ENCODE data around the gene SGK1.

SGK1 gene

DNA sequence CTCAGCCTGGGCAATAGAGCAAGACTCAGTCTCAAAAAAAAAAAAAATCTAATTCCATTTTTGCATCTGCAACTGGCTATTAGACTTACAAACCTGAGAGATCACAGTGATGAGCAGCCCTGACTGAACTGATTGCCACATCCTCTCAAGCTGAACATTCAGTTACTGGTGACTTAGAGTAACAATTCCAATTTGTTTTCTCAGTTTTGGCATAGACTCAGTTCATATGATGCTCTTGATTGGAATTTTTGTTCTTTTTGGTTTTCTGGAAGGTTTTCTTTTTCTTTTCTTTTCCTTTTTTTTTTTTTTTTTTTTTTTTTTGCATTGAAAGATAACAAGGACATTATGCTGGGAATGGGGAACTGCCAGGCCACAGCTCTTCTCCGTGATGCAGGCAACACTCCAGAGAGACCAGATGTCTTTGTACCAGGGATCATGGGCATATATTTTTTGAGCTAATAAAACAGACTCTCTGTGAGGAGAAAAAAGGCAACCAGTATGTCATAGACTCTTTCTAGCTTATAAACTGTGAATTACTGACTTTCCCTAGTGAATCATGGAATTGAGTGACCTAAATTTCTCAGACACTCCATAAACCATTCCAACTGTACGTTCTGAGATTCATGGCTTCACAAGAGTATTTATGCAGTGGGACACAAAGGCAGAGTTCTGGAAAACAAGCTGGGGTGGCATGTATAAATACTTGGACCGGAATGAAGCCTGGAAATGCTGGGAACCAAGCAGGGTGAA lies 179.5 kb downstream of the SGK1 start:
- no peak overlapping the region for H3K4me3 ChIP-seq (ENCODE audit: low read length)
- no peaks in the 10 kb centered on the region for H3K9me2 ChIP-seq (replicated peaks; ENCODE audit: control insufficient read depth, low read length)
- no peak overlapping the region for H3K27ac ChIP-seq (ENCODE audit: low read depth, low read length)
- H3K9me3 ChIP-seq (ENCODE audit: control insufficient read depth, insufficient read depth, low read length) = no peaks in the 10 kb centered on the region
- TF ChIP-seq, protein P1, sequence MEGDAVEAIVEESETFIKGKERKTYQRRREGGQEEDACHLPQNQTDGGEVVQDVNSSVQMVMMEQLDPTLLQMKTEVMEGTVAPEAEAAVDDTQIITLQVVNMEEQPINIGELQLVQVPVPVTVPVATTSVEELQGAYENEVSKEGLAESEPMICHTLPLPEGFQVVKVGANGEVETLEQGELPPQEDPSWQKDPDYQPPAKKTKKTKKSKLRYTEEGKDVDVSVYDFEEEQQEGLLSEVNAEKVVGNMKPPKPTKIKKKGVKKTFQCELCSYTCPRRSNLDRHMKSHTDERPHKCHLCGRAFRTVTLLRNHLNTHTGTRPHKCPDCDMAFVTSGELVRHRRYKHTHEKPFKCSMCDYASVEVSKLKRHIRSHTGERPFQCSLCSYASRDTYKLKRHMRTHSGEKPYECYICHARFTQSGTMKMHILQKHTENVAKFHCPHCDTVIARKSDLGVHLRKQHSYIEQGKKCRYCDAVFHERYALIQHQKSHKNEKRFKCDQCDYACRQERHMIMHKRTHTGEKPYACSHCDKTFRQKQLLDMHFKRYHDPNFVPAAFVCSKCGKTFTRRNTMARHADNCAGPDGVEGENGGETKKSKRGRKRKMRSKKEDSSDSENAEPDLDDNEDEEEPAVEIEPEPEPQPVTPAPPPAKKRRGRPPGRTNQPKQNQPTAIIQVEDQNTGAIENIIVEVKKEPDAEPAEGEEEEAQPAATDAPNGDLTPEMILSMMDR (IDR thresholded peaks at IDR 0.05; ENCODE audit: low read depth, low read length, poor library complexity, severe bottlenecking) = no peak
- no peak for TF ChIP-seq EZH2phosphoT487 (IDR thresholded peaks at IDR 0.05; ENCODE audit: borderline replicate concordance, low read length)
- H4K20me1 ChIP-seq (ENCODE audit: control insufficient read depth, insufficient read depth, low read depth, low read length) = no peaks in the 10 kb centered on the region
- no peaks in the 10 kb centered on the region for H3K27me3 ChIP-seq (ENCODE audit: control insufficient read depth, low read length)
- H3F3A ChIP-seq (ENCODE audit: control insufficient read depth, insufficient read depth) = no peaks in the 10 kb centered on the region
- H3K79me2 ChIP-seq (ENCODE audit: control insufficient read depth, low read length) = no peaks in the 10 kb centered on the region
- H3K4me1 ChIP-seq (ENCODE audit: control insufficient read depth, low read length) = no peaks in the 10 kb centered on the region
- no peak overlapping the region for H3K4me2 ChIP-seq (ENCODE audit: low read length)
- no peaks in the 10 kb centered on the region for H3K36me3 ChIP-seq (ENCODE audit: control insufficient read depth, low read length)

DNA sequence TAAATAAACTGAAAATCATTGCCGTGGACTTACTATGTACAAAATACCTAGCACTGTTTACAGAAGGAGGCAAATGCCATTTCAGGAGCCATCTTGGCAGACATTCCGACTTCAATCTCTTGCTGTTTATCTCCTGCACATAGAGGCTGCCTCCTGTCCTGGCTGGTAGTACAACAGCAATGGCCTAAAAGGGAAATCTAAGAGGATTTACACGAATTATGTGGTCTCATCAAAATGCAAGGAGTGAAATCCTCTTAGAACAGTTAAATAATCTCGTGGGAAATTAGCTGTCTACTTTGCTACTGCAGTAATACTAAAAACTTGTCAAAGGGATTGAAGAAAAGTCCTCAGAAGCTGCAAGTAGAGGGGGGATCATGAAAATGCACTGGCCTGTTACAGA lies 183.3 kb downstream of the SGK1 start:
- Histone ChIP-seq H3F3A (ENCODE audit: control insufficient read depth, insufficient read depth) (no peaks in the 10 kb centered on the region), H3K27me3 (ENCODE audit: control insufficient read depth, low read length) (no peaks in the 10 kb centered on the region), H3K27ac (ENCODE audit: low read depth, low read length) (no peak overlapping the region), H3K4me1 (ENCODE audit: control insufficient read depth, low read length) (no peaks in the 10 kb centered on the region), H3K36me3 (ENCODE audit: control insufficient read depth, low read length) (no peaks in the 10 kb centered on the region), H3K79me2 (ENCODE audit: control insufficient read depth, low read length) (no peaks in the 10 kb centered on the region), H3K9me2 (replicated peaks; ENCODE audit: control insufficient read depth, low read length) (no peaks in the 10 kb centered on the region), H3K4me2 (ENCODE audit: low read length) (no peak overlapping the region), H3K4me3 (ENCODE audit: low read length) (no peak overlapping the region), H4K20me1 (ENCODE audit: control insufficient read depth, insufficient read depth, low read depth, low read length) (no peaks in the 10 kb centered on the region), H3K9me3 (ENCODE audit: control insufficient read depth, insufficient read depth, low read length) (no peaks in the 10 kb centered on the region)
- TF ChIP-seq, protein P1 (IDR thresholded peaks at IDR 0.05; ENCODE audit: low read depth, low read length, poor library complexity, severe bottlenecking) = no peak
- TF ChIP-seq EZH2phosphoT487 (IDR thresholded peaks at IDR 0.05; ENCODE audit: borderline replicate concordance, low read length) = no peak

DNA sequence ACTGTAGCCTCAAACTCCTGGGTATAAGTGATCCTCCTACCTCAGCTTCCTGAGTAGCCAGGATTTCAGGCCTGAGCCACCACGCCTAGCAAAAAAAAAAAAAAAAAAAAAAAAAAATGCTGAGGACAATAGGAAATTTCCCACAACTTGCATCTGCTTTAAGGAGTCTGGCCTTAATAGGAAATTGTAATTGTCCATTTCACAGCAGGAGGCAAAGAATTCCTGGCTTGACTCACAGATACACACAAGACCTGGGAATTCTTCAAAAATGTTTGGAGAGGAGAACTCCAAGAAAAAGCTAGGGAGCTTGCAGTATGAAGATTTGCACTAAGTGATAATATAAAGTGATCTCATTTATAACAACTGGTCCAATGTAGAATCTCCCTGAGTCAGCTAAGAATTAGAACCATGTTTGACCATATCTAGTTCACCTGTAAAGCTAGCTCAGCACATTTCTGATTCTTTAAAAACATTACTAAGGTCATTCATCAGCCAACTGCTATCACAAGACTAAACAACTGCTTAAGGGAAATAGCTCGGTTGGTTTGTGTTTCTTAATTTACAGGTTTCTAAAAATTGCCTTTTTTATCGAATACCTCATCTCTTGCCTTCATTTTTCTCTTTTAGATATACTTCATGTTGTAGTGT lies 185.3 kb downstream of the SGK1 start:
- H3K27me3 ChIP-seq (ENCODE audit: control insufficient read depth, low read length) = no peaks in the 10 kb centered on the region
- no peaks in the 10 kb centered on the region for H3K79me2 ChIP-seq (ENCODE audit: control insufficient read depth, low read length)
- no peaks in the 10 kb centered on the region for H3K36me3 ChIP-seq (ENCODE audit: control insufficient read depth, low read length)

More for the DNA sequence above, 185.3 kb downstream of the SGK1 start:
- H3K4me1 ChIP-seq (ENCODE audit: control insufficient read depth, low read length) = no peaks in the 10 kb centered on the region
- H4K20me1 ChIP-seq (ENCODE audit: control insufficient read depth, insufficient read depth, low read depth, low read length) = no peaks in the 10 kb centered on the region
- H3K9me3 ChIP-seq (ENCODE audit: control insufficient read depth, insufficient read depth, low read length) = no peaks in the 10 kb centered on the region
- no peak overlapping the region for H3K27ac ChIP-seq (ENCODE audit: low read depth, low read length)
- no peak overlapping the region for H3K4me3 ChIP-seq (ENCODE audit: low read length)
- no peak overlapping the region for H3K4me2 ChIP-seq (ENCODE audit: low read length)
- TF ChIP-seq, protein P1 (IDR thresholded peaks at IDR 0.05; ENCODE audit: low read depth, low read length, poor library complexity, severe bottlenecking) = no peak
- no peak for TF ChIP-seq EZH2phosphoT487 (IDR thresholded peaks at IDR 0.05; ENCODE audit: borderline replicate concordance, low read length)
- no peaks in the 10 kb centered on the region for H3K9me2 ChIP-seq (replicated peaks; ENCODE audit: control insufficient read depth, low read length)
- H3F3A ChIP-seq (ENCODE audit: control insufficient read depth, insufficient read depth) = no peaks in the 10 kb centered on the region

Measured in DOHH2 (cell line).